PC-9 (cell line): ENCODE data around the gene TMEM225B.

Experiments
- CTCF ChIP-seq: fragments of 200-600 bp; sonication (generic); conservative IDR thresholded peaks from 2 replicates; pipeline ENCODE4 v1.6.1; 2017; ENCODE audit warnings: mixed run types, antibody characterized with exemption, mild to moderate bottlenecking, moderate library complexity
- EZH2 ChIP-seq: fragments of 200-600 bp; sonication (generic); IDR thresholded peaks from 2 replicates; pipeline ENCODE4 v1.8.0; 2017; ENCODE audit warnings: antibody characterized with exemption, low read depth

GRCh38 chr7:99614495-99614894 lies 16.4 kb downstream of the TMEM225B start:
- TF ChIP-seq CTCF: no peak
- TF ChIP-seq EZH2: no peak
